ENCODE data around the gene SRGAP3.

SRGAP3 gene

GRCh38 chr3:8985876-8986275 is 263.6 kb downstream of the SRGAP3 start:
- no peak for DNase-seq (ENCODE audit: low spot score)

- DNase-seq (ENCODE audit: low spot score) = no peak
These were observed 264.0 kb downstream of the SRGAP3 start for GRCh38 chr3:8985411-8985831.

GRCh38 chr3:8984526-8984925 is 264.9 kb downstream of the SRGAP3 start:
- no peak for DNase-seq (ENCODE audit: low spot score)

- DNase-seq (ENCODE audit: low spot score) = no peak
These were observed 265.4 kb downstream of the SRGAP3 start for GRCh38 chr3:8984081-8984480.

GRCh38 chr3:8983591-8983990 is 265.9 kb downstream of the SRGAP3 start:
- no peak for DNase-seq (ENCODE audit: low spot score)

- DNase-seq (ENCODE audit: low spot score) = no peak
These were observed 266.4 kb downstream of the SRGAP3 start for GRCh38 chr3:8983026-8983425.

GRCh38 chr3:8982509-8982908 is 266.9 kb downstream of the SRGAP3 start:
- DNase-seq (ENCODE audit: low spot score) = no peak

GRCh38 chr3:8981700-8982099 is 267.7 kb downstream of the SRGAP3 start:
- DNase-seq (ENCODE audit: low spot score) = no peak

GRCh38 chr3:8981296-8981695 is 268.1 kb downstream of the SRGAP3 start:
- DNase-seq (ENCODE audit: low spot score) = no peak

- no peak for DNase-seq (ENCODE audit: low spot score)
These were observed 268.6 kb downstream of the SRGAP3 start for GRCh38 chr3:8980756-8981257.

- no peak for DNase-seq (ENCODE audit: low spot score)
These were observed 270.2 kb downstream of the SRGAP3 start for GRCh38 chr3:8979262-8979661.

GRCh38 chr3:8978551-8978950 is 270.9 kb downstream of the SRGAP3 start:
- DNase-seq (ENCODE audit: low spot score) = no peak

GRCh38 chr3:8976540-8977182 is 272.8 kb downstream of the SRGAP3 start:
- no peak for DNase-seq (ENCODE audit: low spot score)

GRCh38 chr3:8975081-8976020 is 274.1 kb downstream of the SRGAP3 start:
- DNase-seq (ENCODE audit: low spot score) = no peak

- no peak for DNase-seq (ENCODE audit: low spot score)
These were observed 275.0 kb downstream of the SRGAP3 start for GRCh38 chr3:8974458-8974857.

- peak; percentile 57 for DNase-seq (ENCODE audit: low spot score)
These were observed 276.8 kb downstream of the SRGAP3 start for GRCh38 chr3:8972639-8973038.

GRCh38 chr3:8970971-8971589 is 278.4 kb downstream of the SRGAP3 start:
- peak; percentile 69 for DNase-seq (ENCODE audit: low spot score)

- no peak for DNase-seq (ENCODE audit: low spot score)
These were observed 280.2 kb downstream of the SRGAP3 start for GRCh38 chr3:8969241-8969640.

- DNase-seq (ENCODE audit: low spot score) = no peak
These were observed 281.0 kb downstream of the SRGAP3 start for GRCh38 chr3:8968375-8968882.

- DNase-seq (ENCODE audit: low spot score) = no peak
These were observed 281.9 kb downstream of the SRGAP3 start for GRCh38 chr3:8967553-8967952.

- DNase-seq (ENCODE audit: low spot score) = no peak
These were observed 282.6 kb downstream of the SRGAP3 start for GRCh38 chr3:8966820-8967348.

GRCh38 chr3:8966150-8966819 is 283.2 kb downstream of the SRGAP3 start:
- no peak for DNase-seq (ENCODE audit: low spot score)

Measured in D341Med (cell line).